Measurements from ENCODE around the gene PRKAG2.

Gene PRKAG2

GRCh38 chr7:151572136-151572535 lies 304.8 kb downstream of the PRKAG2 start:
- Histone ChIP-seq H4K8ac (ENCODE audit: low read depth, low read length) (no peak overlapping the region), H4K91ac (ENCODE audit: low read depth, low read length, poor library complexity) (no peak overlapping the region), H3K14ac (ENCODE audit: low read length) (no peak overlapping the region), H2BK5ac (ENCODE audit: low read length) (no peak overlapping the region), H3K4ac (ENCODE audit: low read length) (no peak overlapping the region), H3K23ac (ENCODE audit: low read depth, low read length, poor library complexity) (no peak overlapping the region), H3K79me1 (ENCODE audit: low read depth, low read length) (no peaks in the 10 kb centered on the region), H3K4me1 (ENCODE audit: control insufficient read depth in 2 of 2, insufficient read depth in 1 of 2, low read depth in 1 of 2, low read length in 2 of 2) (no peaks in the 10 kb centered on the region), H3K27me3 (ENCODE audit: control insufficient read depth in 3 of 3, insufficient read depth in 3 of 3, low read depth in 1 of 3, low read length in 3 of 3) (no peaks in the 10 kb centered on the region), H3K36me3 (replicated peaks in 1 of 2; ENCODE audit: control insufficient read depth in 2 of 2, insufficient read depth in 2 of 2, low read length in 2 of 2) (peaks cover 0 to 2% of the 10 kb centered on the region in 2 donors), H2AK5ac (ENCODE audit: low read depth, low read length) (no peak overlapping the region), H2BK15ac (ENCODE audit: low read length) (no peak overlapping the region), H2AFZ (ENCODE audit: low read length) (no peak overlapping the region), H3K18ac (ENCODE audit: low read length) (no peak overlapping the region), H2BK120ac (ENCODE audit: low read depth, low read length) (no peak overlapping the region), H3K9me3 (replicated peaks in 1 of 2; ENCODE audit: control insufficient read depth in 2 of 2, insufficient read depth in 1 of 2, low read depth in 1 of 2, low read length in 2 of 2) (no peaks in the 10 kb centered on the region), H3K4me3 (ENCODE audit: low read length in 2 of 2) (no peak overlapping the region), H3K27ac (replicated peaks; ENCODE audit: low read length) (no peak overlapping the region), H3K4me2 (ENCODE audit: insufficient read depth, low read length, poor library complexity, severe bottlenecking) (no peak overlapping the region), H2BK12ac (ENCODE audit: low read length) (no peak overlapping the region), H3K9ac (ENCODE audit: low read depth, low read length, poor library complexity) (no peak overlapping the region)
- no CpG with 5 or more reads among the region's 2 CpGs for WGBS, 2 donors (ENCODE audit: extremely low coverage in 2 of 2, insufficient read length in 2 of 2, insufficient replicate concordance in 1 of 2)
- DNase-seq (ENCODE audit: low spot score): no peak

GRCh38 chr7:151571471-151571870 lies 305.4 kb downstream of the PRKAG2 start:
- Histone ChIP-seq H3K36me3 (replicated peaks in 1 of 2; ENCODE audit: control insufficient read depth in 2 of 2, insufficient read depth in 2 of 2, low read length in 2 of 2) (peaks cover 0 to 2% of the 10 kb centered on the region in 2 donors), H3K23ac (ENCODE audit: low read depth, low read length, poor library complexity) (no peak overlapping the region), H3K4me1 (ENCODE audit: control insufficient read depth in 2 of 2, insufficient read depth in 1 of 2, low read depth in 1 of 2, low read length in 2 of 2) (no peaks in the 10 kb centered on the region), H3K14ac (ENCODE audit: low read length) (no peak overlapping the region), H3K4me2 (ENCODE audit: insufficient read depth, low read length, poor library complexity, severe bottlenecking) (no peak overlapping the region), H2BK12ac (ENCODE audit: low read length) (no peak overlapping the region), H3K9me3 (replicated peaks in 1 of 2; ENCODE audit: control insufficient read depth in 2 of 2, insufficient read depth in 1 of 2, low read depth in 1 of 2, low read length in 2 of 2) (no peaks in the 10 kb centered on the region), H3K9ac (ENCODE audit: low read depth, low read length, poor library complexity) (no peak overlapping the region), H3K79me1 (ENCODE audit: low read depth, low read length) (no peaks in the 10 kb centered on the region), H2AFZ (ENCODE audit: low read length) (no peak overlapping the region), H3K18ac (ENCODE audit: low read length) (no peak overlapping the region), H3K27ac (replicated peaks; ENCODE audit: low read length) (no peak overlapping the region), H3K4me3 (ENCODE audit: low read length in 2 of 2) (no peak overlapping the region), H3K27me3 (ENCODE audit: control insufficient read depth in 3 of 3, insufficient read depth in 3 of 3, low read depth in 1 of 3, low read length in 3 of 3) (no peaks in the 10 kb centered on the region), H2BK5ac (ENCODE audit: low read length) (no peak overlapping the region), H4K8ac (ENCODE audit: low read depth, low read length) (no peak overlapping the region), H3K4ac (ENCODE audit: low read length) (no peak overlapping the region), H4K91ac (ENCODE audit: low read depth, low read length, poor library complexity) (no peak overlapping the region), H2AK5ac (ENCODE audit: low read depth, low read length) (no peak overlapping the region), H2BK15ac (ENCODE audit: low read length) (no peak overlapping the region), H2BK120ac (ENCODE audit: low read depth, low read length) (no peak overlapping the region)
- no CpG with 5 or more reads among the region's 5 CpGs for WGBS, 2 donors (ENCODE audit: extremely low coverage in 2 of 2, insufficient read length in 2 of 2, insufficient replicate concordance in 1 of 2)
- DNase-seq (ENCODE audit: low spot score): no peak

- Histone ChIP-seq H3K18ac (ENCODE audit: low read length) (no peak overlapping the region), H3K27ac (replicated peaks; ENCODE audit: low read length) (no peak overlapping the region), H3K9ac (ENCODE audit: low read depth, low read length, poor library complexity) (no peak overlapping the region), H3K9me3 (replicated peaks in 1 of 2; ENCODE audit: control insufficient read depth in 2 of 2, insufficient read depth in 1 of 2, low read depth in 1 of 2, low read length in 2 of 2) (no peaks in the 10 kb centered on the region), H3K4me2 (ENCODE audit: insufficient read depth, low read length, poor library complexity, severe bottlenecking) (no peak overlapping the region), H3K23ac (ENCODE audit: low read depth, low read length, poor library complexity) (no peak overlapping the region), H2BK15ac (ENCODE audit: low read length) (no peak overlapping the region), H3K79me1 (ENCODE audit: low read depth, low read length) (no peaks in the 10 kb centered on the region), H3K36me3 (replicated peaks in 1 of 2; ENCODE audit: control insufficient read depth in 2 of 2, insufficient read depth in 2 of 2, low read length in 2 of 2) (peaks cover 0 to 5% of the 10 kb centered on the region in 2 donors), H3K27me3 (ENCODE audit: control insufficient read depth in 3 of 3, insufficient read depth in 3 of 3, low read depth in 1 of 3, low read length in 3 of 3) (no peaks in the 10 kb centered on the region), H2AFZ (ENCODE audit: low read length) (no peak overlapping the region), H2AK5ac (ENCODE audit: low read depth, low read length) (no peak overlapping the region), H2BK120ac (ENCODE audit: low read depth, low read length) (no peak overlapping the region), H3K14ac (ENCODE audit: low read length) (no peak overlapping the region), H3K4me1 (ENCODE audit: control insufficient read depth in 2 of 2, insufficient read depth in 1 of 2, low read depth in 1 of 2, low read length in 2 of 2) (no peaks in the 10 kb centered on the region), H4K8ac (ENCODE audit: low read depth, low read length) (no peak overlapping the region), H2BK12ac (ENCODE audit: low read length) (no peak overlapping the region), H3K4me3 (ENCODE audit: low read length in 2 of 2) (no peak overlapping the region), H3K4ac (ENCODE audit: low read length) (no peak overlapping the region), H2BK5ac (ENCODE audit: low read length) (no peak overlapping the region), H4K91ac (ENCODE audit: low read depth, low read length, poor library complexity) (no peak overlapping the region)
- no peak for DNase-seq (ENCODE audit: low spot score)
Observed at GRCh38 chr7:151570366-151570915, 306.5 kb downstream of the PRKAG2 start.

- H3K4me1 ChIP-seq (ENCODE audit: control insufficient read depth in 2 of 2, insufficient read depth in 1 of 2, low read depth in 1 of 2, low read length in 2 of 2): no peaks in the 10 kb centered on the region
- no peak overlapping the region for H3K4me2 ChIP-seq (ENCODE audit: insufficient read depth, low read length, poor library complexity, severe bottlenecking)
- H3K9me3 ChIP-seq (replicated peaks in 1 of 2; ENCODE audit: control insufficient read depth in 2 of 2, insufficient read depth in 1 of 2, low read depth in 1 of 2, low read length in 2 of 2): no peaks in the 10 kb centered on the region
- no peak overlapping the region for H3K23ac ChIP-seq (ENCODE audit: low read depth, low read length, poor library complexity)
- H2BK5ac ChIP-seq (ENCODE audit: low read length): no peak overlapping the region
- no peak overlapping the region for H2BK12ac ChIP-seq (ENCODE audit: low read length)
- H3K18ac ChIP-seq (ENCODE audit: low read length): no peak overlapping the region
- no peak overlapping the region for H2AK5ac ChIP-seq (ENCODE audit: low read depth, low read length)
- H3K79me1 ChIP-seq (ENCODE audit: low read depth, low read length): no peaks in the 10 kb centered on the region
- H3K9ac ChIP-seq (ENCODE audit: low read depth, low read length, poor library complexity): peak overlapping the region; percentile 12
- H3K4me3 ChIP-seq (ENCODE audit: low read length in 2 of 2): no peak overlapping the region
- H3K14ac ChIP-seq (ENCODE audit: low read length): no peak overlapping the region
- DNase-seq (ENCODE audit: low spot score): no peak
- no CpG with 5 or more reads among the region's 20 CpGs for WGBS, 2 donors (ENCODE audit: extremely low coverage in 2 of 2, insufficient read length in 2 of 2, insufficient replicate concordance in 1 of 2)
- no peak overlapping the region for H2AFZ ChIP-seq (ENCODE audit: low read length)
- peaks cover 0 to 12% of the 10 kb centered on the region in 2 donors for H3K36me3 ChIP-seq (replicated peaks in 1 of 2; ENCODE audit: control insufficient read depth in 2 of 2, insufficient read depth in 2 of 2, low read length in 2 of 2)
- H3K27me3 ChIP-seq (ENCODE audit: control insufficient read depth in 3 of 3, insufficient read depth in 3 of 3, low read depth in 1 of 3, low read length in 3 of 3): no peaks in the 10 kb centered on the region
- no peak overlapping the region for H3K27ac ChIP-seq (replicated peaks; ENCODE audit: low read length)
- H4K91ac ChIP-seq (ENCODE audit: low read depth, low read length, poor library complexity): no peak overlapping the region
- H4K8ac ChIP-seq (ENCODE audit: low read depth, low read length): no peak overlapping the region
- H2BK120ac ChIP-seq (ENCODE audit: low read depth, low read length): no peak overlapping the region
- no peak overlapping the region for H2BK15ac ChIP-seq (ENCODE audit: low read length)
- H3K4ac ChIP-seq (ENCODE audit: low read length): no peak overlapping the region
Observed at GRCh38 chr7:151568956-151569940, 307.7 kb downstream of the PRKAG2 start.
